PC-3 (cell line): ENCODE data around the gene NFE2. TPM values are rescaled to one million over a fixed set of nuclear protein-coding genes. Genes with fewer than 3 reads are reported as not detected.

Experiments used
- ATAC-seq: fragments of 200-7000 bp; cut with Tn5 transposase; 2 replicates; pipeline ENCODE4 v1.9.1; 2020; ENCODE audit warnings: mild to moderate bottlenecking, moderate library complexity
- BruUV-seq: library from RNA; stranded (reverse); fragments of 400-500 nt; replicated peaks from 2 replicates; lab custom pipeline; 2021; lab: Mats Ljungman, UMichigan
- CTCF ChIA-PET: fragments of 300-600 bp; sonication (Branson Sonifier 250); formaldehyde crosslinking; loops from one replicate; lab custom pipeline; 2022; ENCODE audit warnings: antibody characterized with exemption; lab: Charles Lee
- POLR2A ChIA-PET: fragments of 300-600 bp; sonication (Branson Sonifier 250); formaldehyde crosslinking; loops from one replicate; lab custom pipeline; 2022; ENCODE audit warnings: antibody characterized with exemption; ENCODE audit not compliant: unreplicated experiment; lab: Charles Lee
- DNase-seq: peaks from one replicate; pipeline ENCODE4 v3.0.0-alpha.2; 2015
- H2AFZ ChIP-seq: fragments of 300-600 bp; sonication (generic); 2 replicates; pipeline ENCODE4 v1.6.0; 2016; ENCODE audit warnings: antibody characterized with exemption, low read length
- H3F3A ChIP-seq: fragments of 300-600 bp; sonication (generic); one replicate; pipeline ENCODE4 v1.6.0; 2017; ENCODE audit warnings: antibody characterized with exemption, low read length, control low read depth, mild to moderate bottlenecking; ENCODE audit not compliant: unreplicated experiment
- H3K27ac ChIP-seq: fragments of 300-600 bp; sonication (generic); 2 replicates; pipeline ENCODE4 v1.5.1; 2016; ENCODE audit warnings: mild to moderate bottlenecking, low read length
- H3K27me3 ChIP-seq: fragments of 300-600 bp; sonication (generic); 2 replicates; pipeline ENCODE4 v1.6.1; 2016; ENCODE audit warnings: low read length, mixed read lengths
- H3K36me3 ChIP-seq: fragments of 300-600 bp; sonication (generic); 2 replicates; pipeline ENCODE4 v1.6.1; 2016; ENCODE audit warnings: low read depth, mixed run types, low read length, mixed read lengths
- H3K4me1 ChIP-seq: fragments of 300-600 bp; sonication (generic); 2 replicates; pipeline ENCODE4 v1.5.1; 2016; ENCODE audit warnings: low read length; ENCODE audit not compliant: insufficient read depth
- H3K4me2 ChIP-seq: fragments of 300-600 bp; sonication (generic); 2 replicates; pipeline ENCODE4 v1.6.0; 2016; ENCODE audit warnings: low read length
- H3K4me3 ChIP-seq: fragments of 300-600 bp; sonication (generic); 2 replicates; pipeline ENCODE4 v1.5.1; 2016; ENCODE audit warnings: mild to moderate bottlenecking, low read length, mixed read lengths
- H3K79me2 ChIP-seq: fragments of 300-600 bp; sonication (generic); 2 replicates; pipeline ENCODE4 v1.6.1; 2017; ENCODE audit warnings: low read length, mixed read lengths
- H3K9ac ChIP-seq: fragments of 300-600 bp; sonication (generic); 2 replicates; pipeline ENCODE4 v1.6.0; 2016; ENCODE audit warnings: mild to moderate bottlenecking, low read length
- H3K9me2 ChIP-seq: fragments of 300-600 bp; sonication (generic); replicated peaks from 2 replicates; pipeline ENCODE4 v1.6.1; 2016; ENCODE audit warnings: mixed run types, low read length, mixed read lengths
- H3K9me3 ChIP-seq: fragments of 300-600 bp; sonication (generic); 2 replicates; pipeline ENCODE4 v1.6.1; 2016; ENCODE audit warnings: low read length, mixed read lengths
- H4K20me1 ChIP-seq: fragments of 300-600 bp; sonication (generic); 2 replicates; pipeline ENCODE4 v1.6.1; 2016; ENCODE audit warnings: low read length, mixed read lengths
- EZH2 ChIP-seq: fragments of 300-600 bp; sonication (generic); IDR thresholded peaks from one replicate; pipeline ENCODE4 v1.6.1; 2017; ENCODE audit warnings: antibody characterized with exemption, mild to moderate bottlenecking, low read length; ENCODE audit not compliant: unreplicated experiment
- EZH2phosphoT487 ChIP-seq: fragments of 300-600 bp; sonication (generic); IDR thresholded peaks from 2 replicates; pipeline ENCODE4 v1.6.1; 2018; ENCODE audit warnings: mild to moderate bottlenecking, antibody characterized with exemption, low read length, borderline replicate concordance
- intact Hi-C: fragments of 100-400 bp; cut with micrococcal nuclease; formaldehyde crosslinking; loops from 2 replicates; pipeline ENCODE4 v1.9.0; 2023
- total RNA-seq: library from RNA; depleted of rRNA; stranded (reverse); fragments of >200 nt; gene quantifications from 2 replicates; pipeline ENCODE4 v1.2.3, GENCODE V29; 2014
- TF ChIP-seq, protein P1 (sequence below): fragments of 300-600 bp; sonication (generic); conservative IDR thresholded peaks from 2 replicates; pipeline ENCODE4 v1.5.1; 2017; ENCODE audit warnings: antibody characterized with exemption, low read depth, mild to moderate bottlenecking, low read length

Gene NFE2
- total RNA-seq, 1 experiment from 2014 or later, result 0.26 TPM

DNA sequence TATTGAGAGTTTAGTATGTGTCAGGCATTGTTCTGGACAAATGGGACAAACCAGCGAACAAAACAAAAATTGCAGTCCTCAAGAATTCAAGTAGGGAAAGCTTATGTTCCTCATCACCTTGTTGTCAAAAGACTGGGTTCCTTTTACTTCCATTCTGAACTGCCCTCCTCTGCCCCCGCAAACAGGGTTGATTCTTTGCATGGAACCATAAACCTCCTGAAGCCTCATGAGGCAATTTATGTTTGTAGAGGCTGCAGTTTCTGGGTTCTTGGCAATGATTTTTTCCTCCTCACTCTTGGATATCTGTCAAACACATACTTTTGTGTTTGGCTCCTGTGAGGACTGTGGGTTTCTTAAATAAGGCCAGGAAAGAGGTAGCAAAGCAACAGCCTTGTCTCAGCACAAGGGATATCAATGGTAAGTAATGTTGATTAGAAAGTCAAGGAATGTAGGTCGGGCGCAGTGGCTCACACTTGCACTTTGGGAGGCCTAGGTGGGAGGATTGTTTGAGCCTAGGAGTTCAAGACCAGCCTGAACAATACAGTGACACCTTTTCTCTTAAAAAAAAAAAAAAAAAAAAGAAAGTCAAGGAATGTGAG, 38.0 kb upstream of the NFE2 start:
- ChIA-PET CTCF (no interaction called here), POLR2A (no interaction called here)
- Histone ChIP-seq H3K9ac (no peak overlapping the region), H3K79me2 (peaks cover 29% of the 10 kb centered on the region), H3K4me3 (no peak overlapping the region), H3K36me3 (peaks cover 21% of the 10 kb centered on the region), H3K9me3 (no peaks in the 10 kb centered on the region), H3K27me3 (no peaks in the 10 kb centered on the region), H3K27ac (no peak overlapping the region), H3F3A (no peaks in the 10 kb centered on the region), H3K4me2 (no peak overlapping the region), H3K9me2 (no peaks in the 10 kb centered on the region), H4K20me1 (no peaks in the 10 kb centered on the region), H3K4me1 (no peaks in the 10 kb centered on the region), H2AFZ (no peak overlapping the region)
- DNase-seq (no peak), ATAC-seq (no peak)
- intact Hi-C loops, result no loop called here
- no TSS peak for BruUV-seq
- TF ChIP-seq EZH2 (no peak), EZH2phosphoT487 (no peak)
- TF ChIP-seq, protein P1, sequence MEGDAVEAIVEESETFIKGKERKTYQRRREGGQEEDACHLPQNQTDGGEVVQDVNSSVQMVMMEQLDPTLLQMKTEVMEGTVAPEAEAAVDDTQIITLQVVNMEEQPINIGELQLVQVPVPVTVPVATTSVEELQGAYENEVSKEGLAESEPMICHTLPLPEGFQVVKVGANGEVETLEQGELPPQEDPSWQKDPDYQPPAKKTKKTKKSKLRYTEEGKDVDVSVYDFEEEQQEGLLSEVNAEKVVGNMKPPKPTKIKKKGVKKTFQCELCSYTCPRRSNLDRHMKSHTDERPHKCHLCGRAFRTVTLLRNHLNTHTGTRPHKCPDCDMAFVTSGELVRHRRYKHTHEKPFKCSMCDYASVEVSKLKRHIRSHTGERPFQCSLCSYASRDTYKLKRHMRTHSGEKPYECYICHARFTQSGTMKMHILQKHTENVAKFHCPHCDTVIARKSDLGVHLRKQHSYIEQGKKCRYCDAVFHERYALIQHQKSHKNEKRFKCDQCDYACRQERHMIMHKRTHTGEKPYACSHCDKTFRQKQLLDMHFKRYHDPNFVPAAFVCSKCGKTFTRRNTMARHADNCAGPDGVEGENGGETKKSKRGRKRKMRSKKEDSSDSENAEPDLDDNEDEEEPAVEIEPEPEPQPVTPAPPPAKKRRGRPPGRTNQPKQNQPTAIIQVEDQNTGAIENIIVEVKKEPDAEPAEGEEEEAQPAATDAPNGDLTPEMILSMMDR, result no peak

DNA sequence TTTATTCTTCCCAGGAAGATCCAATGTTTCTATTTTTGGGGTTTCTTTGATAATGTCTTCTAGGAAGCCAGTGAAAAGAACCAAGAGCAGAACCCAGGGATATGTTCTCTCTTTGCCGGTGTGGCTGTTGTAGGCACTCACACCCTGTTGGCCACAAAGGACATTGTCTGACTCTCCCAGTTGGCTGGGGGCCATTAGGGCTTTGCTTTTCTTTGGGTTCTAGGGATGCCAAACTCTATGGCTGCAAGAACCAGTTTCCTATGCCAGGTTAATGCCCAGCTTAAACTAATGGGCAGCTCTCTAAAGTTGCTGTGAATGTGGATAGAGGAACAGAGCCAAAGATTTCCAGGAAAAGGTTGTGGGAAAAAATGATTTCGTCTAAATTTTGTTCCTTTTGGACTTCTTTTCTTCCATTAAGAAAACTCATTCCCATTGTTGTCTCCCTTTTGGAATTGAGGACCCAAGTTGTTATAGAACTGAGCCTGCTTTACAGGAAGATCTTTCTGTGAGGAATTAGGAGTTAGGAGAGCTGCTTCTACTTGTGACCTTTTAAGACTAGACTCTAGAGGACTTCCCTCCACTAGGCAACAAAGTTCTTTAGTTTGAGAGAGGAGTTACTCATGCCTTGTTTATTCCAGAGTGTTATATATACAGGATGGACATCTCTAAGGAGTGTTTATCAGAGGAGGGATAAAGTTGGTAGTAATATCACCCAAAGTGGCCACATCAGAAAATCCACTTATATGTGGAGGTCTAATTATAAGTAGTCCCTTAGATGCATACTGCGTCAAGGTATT, 37.2 kb upstream of the NFE2 start:
- Histone ChIP-seq H3K4me1 (no peaks in the 10 kb centered on the region), H3K4me2 (no peak overlapping the region), H3K9me3 (no peaks in the 10 kb centered on the region), H3K9me2 (no peaks in the 10 kb centered on the region), H3K79me2 (peaks cover 36% of the 10 kb centered on the region), H3K27me3 (no peaks in the 10 kb centered on the region), H2AFZ (no peak overlapping the region), H3F3A (no peaks in the 10 kb centered on the region), H3K4me3 (no peak overlapping the region), H3K27ac (no peak overlapping the region), H3K9ac (no peak overlapping the region), H3K36me3 (peaks cover 14% of the 10 kb centered on the region), H4K20me1 (no peaks in the 10 kb centered on the region)
- DNase-seq (no peak), ATAC-seq (no peak)
- no TSS peak for BruUV-seq
- intact Hi-C loops, result no loop called here
- ChIA-PET POLR2A (interaction anchor here (0.6 to 0.7 kb wide), 2 partner anchors 21 to 51 kb away, joined by 3 to 5 read pairs; no protein-coding TSS in a partner anchor), CTCF (no interaction called here)
- TF ChIP-seq, protein P1, result no peak
- TF ChIP-seq EZH2phosphoT487 (no peak), EZH2 (no peak)
